ENCODE data around the gene TOMM6. TPM values are rescaled to one million over a fixed set of nuclear protein-coding genes. Genes with fewer than 3 reads are reported as not detected.

The TOMM6 gene
- total RNA-seq, 1 experiment from 2014 or later, result 265 TPM

DNA sequence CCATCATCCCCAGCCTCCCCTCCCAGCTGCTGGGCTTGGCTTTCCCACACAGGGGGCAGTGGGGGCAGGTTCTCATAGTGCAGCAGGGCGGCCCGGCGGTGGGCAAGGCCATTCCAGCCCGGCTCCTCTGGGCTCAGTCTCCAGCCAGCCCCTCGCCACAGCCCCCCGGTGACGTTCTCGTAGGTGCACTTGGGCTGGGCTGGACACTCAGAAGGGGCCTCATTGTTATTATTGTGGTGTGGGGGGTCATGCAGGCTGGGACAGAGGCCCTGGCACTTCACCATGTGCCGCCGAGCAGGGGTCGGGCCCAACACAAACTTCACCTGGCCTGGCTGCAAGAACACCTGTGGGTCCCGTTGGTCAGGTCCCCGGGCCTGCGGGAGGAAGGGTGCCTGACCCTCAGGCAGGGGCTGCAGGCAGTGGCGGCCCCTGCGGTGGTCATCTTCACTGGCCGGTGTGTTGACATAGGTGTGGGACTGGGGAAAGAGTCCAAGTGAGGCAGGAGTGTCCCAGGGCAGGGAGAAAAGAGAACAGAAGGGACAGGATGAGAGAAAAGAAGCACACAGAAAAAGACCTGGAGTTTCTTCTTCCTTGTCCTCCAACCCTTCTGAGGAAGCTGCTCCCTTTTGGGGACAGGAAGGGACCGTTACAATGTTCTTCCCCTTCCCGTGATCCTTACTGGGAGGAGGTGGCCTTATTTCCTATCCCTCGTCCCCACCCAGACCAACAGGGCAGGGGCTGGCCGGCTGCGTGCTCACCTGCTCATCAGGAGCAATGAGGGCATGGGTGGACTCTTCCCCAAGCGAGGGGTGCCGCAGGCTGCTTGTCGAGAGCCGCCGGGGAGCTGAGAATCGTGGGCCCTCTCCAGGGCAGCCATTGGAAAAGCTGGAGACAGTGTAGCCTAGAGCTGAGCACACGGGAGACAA, 16.2 kb upstream of the TOMM6 start:
- Mint-ChIP-seq H3K27me3 (ENCODE audit: unreplicated experiment) (no peaks in the 10 kb centered on the region), H3K4me3 (ENCODE audit: low read depth, unreplicated experiment) (no peak overlapping the region), H3K4me1 (ENCODE audit: low read depth, unreplicated experiment) (peaks cover 24% of the 10 kb centered on the region), H3K36me3 (ENCODE audit: insufficient read depth, unreplicated experiment) (peaks cover 16% of the 10 kb centered on the region), H3K9me3 (ENCODE audit: low read depth, unreplicated experiment) (no peaks in the 10 kb centered on the region), H3K27ac (ENCODE audit: unreplicated experiment) (no peak overlapping the region)
- TF ChIP-seq, protein P1, sequence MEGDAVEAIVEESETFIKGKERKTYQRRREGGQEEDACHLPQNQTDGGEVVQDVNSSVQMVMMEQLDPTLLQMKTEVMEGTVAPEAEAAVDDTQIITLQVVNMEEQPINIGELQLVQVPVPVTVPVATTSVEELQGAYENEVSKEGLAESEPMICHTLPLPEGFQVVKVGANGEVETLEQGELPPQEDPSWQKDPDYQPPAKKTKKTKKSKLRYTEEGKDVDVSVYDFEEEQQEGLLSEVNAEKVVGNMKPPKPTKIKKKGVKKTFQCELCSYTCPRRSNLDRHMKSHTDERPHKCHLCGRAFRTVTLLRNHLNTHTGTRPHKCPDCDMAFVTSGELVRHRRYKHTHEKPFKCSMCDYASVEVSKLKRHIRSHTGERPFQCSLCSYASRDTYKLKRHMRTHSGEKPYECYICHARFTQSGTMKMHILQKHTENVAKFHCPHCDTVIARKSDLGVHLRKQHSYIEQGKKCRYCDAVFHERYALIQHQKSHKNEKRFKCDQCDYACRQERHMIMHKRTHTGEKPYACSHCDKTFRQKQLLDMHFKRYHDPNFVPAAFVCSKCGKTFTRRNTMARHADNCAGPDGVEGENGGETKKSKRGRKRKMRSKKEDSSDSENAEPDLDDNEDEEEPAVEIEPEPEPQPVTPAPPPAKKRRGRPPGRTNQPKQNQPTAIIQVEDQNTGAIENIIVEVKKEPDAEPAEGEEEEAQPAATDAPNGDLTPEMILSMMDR (IDR thresholded peaks at IDR 0.05; ENCODE audit: unreplicated experiment), result no peak
- CTCF ChIA-PET, result no interaction called here
- DNase-seq, result no peak
- intact Hi-C loops (cut with micrococcal nuclease; ENCODE audit: unreplicated experiment), result no loop called here
- BruUV-seq (replicated peaks), result no TSS peak

- TF ChIP-seq, protein P1 (IDR thresholded peaks at IDR 0.05; ENCODE audit: unreplicated experiment), result no peak
- intact Hi-C loops (cut with micrococcal nuclease; ENCODE audit: unreplicated experiment), result loop anchor here (5.0 kb wide), 2 partner anchors 173 to 408 kb away; no protein-coding TSS in a partner anchor
These were observed 12.7 kb upstream of the TOMM6 start for GRCh38 chr6:41774841-41775240.

DNA sequence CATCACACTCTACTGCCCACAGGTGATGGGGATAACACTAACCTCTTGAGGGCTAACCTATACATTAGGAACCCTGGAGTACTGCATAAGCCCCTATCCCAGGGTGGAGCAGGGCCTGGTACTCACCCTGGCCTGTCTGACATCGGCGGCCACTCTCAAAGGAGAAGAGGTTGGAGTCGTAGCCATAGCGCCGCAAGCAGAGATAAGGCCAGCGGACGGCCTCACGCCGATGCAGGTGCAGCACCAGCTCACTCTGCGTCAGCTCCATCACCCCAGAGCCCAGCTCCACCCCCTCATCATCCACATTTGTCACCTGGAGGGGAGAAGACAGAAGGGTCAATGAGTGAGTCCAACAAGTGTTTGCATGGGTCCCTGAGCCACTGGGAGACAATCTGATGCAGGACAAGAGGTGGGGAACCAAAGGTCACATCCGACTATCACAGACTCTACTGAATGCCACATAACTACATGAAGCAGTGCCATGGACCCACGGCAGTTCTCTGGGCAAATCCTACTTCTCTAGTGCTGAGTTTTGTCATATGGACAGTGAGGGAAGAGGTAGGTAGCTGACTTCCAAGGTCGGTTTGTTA, 12.1 kb upstream of the TOMM6 start:
- H3K4me3 Mint-ChIP-seq (ENCODE audit: low read depth, unreplicated experiment), result no peak overlapping the region
- BruUV-seq (replicated peaks), result no TSS peak
- DNase-seq, result no peak
- intact Hi-C loops (cut with micrococcal nuclease; ENCODE audit: unreplicated experiment), result loop anchor here (5.0 kb wide), 2 partner anchors 173 to 408 kb away; no protein-coding TSS in a partner anchor
- TF ChIP-seq, protein P1 (IDR thresholded peaks at IDR 0.05; ENCODE audit: unreplicated experiment), result no peak
- no peak overlapping the region for H3K27ac Mint-ChIP-seq (ENCODE audit: unreplicated experiment)
- peaks cover 26% of the 10 kb centered on the region for H3K36me3 Mint-ChIP-seq (ENCODE audit: insufficient read depth, unreplicated experiment)
- CTCF ChIA-PET, result interaction anchor here (1.0 to 1.5 kb wide), 2 partner anchors 8 to 42 kb away, joined by 3 to 6 read pairs; no protein-coding TSS in a partner anchor
- no peaks in the 10 kb centered on the region for H3K4me1 Mint-ChIP-seq (ENCODE audit: low read depth, unreplicated experiment)
- H3K9me3 Mint-ChIP-seq (ENCODE audit: low read depth, unreplicated experiment), result no peaks in the 10 kb centered on the region
- H3K27me3 Mint-ChIP-seq (ENCODE audit: unreplicated experiment), result no peaks in the 10 kb centered on the region

More at GRCh38 chr6:41774841-41775240, 12.7 kb upstream of the TOMM6 start:
- Mint-ChIP-seq H3K36me3 (ENCODE audit: insufficient read depth, unreplicated experiment) (peaks cover 21% of the 10 kb centered on the region), H3K27me3 (ENCODE audit: unreplicated experiment) (no peaks in the 10 kb centered on the region), H3K27ac (ENCODE audit: unreplicated experiment) (no peak overlapping the region), H3K9me3 (ENCODE audit: low read depth, unreplicated experiment) (no peaks in the 10 kb centered on the region), H3K4me3 (ENCODE audit: low read depth, unreplicated experiment) (no peak overlapping the region), H3K4me1 (ENCODE audit: low read depth, unreplicated experiment) (no peaks in the 10 kb centered on the region)
- no TSS peak for BruUV-seq (replicated peaks)
- no peak for DNase-seq
- CTCF ChIA-PET, result no interaction called here

GRCh38 chr6:41777551-41778285, 9.8 kb upstream of the TOMM6 start:
- Mint-ChIP-seq H3K4me3 (ENCODE audit: low read depth, unreplicated experiment) (no peak overlapping the region), H3K27me3 (ENCODE audit: unreplicated experiment) (no peaks in the 10 kb centered on the region), H3K4me1 (ENCODE audit: low read depth, unreplicated experiment) (peaks cover 21% of the 10 kb centered on the region), H3K27ac (ENCODE audit: unreplicated experiment) (no peak overlapping the region), H3K36me3 (ENCODE audit: insufficient read depth, unreplicated experiment) (peaks cover 37% of the 10 kb centered on the region), H3K9me3 (ENCODE audit: low read depth, unreplicated experiment) (no peaks in the 10 kb centered on the region)
- no TSS peak for BruUV-seq (replicated peaks)
- no peak for DNase-seq
- CTCF ChIA-PET, result interaction anchor here (1.2 to 1.4 kb wide), 2 partner anchors 9 to 65 kb away, joined by 3 to 6 read pairs; no protein-coding TSS in a partner anchor
- intact Hi-C loops (cut with micrococcal nuclease; ENCODE audit: unreplicated experiment), result loop anchor here (2.0 to 5.0 kb wide), 3 partner anchors 43 to 410 kb away; partner anchors contain the start of gene TFEB
- TF ChIP-seq, protein P1 (IDR thresholded peaks at IDR 0.05; ENCODE audit: unreplicated experiment), result no peak

Measured in Calu3 (cell line).